Measurements from ENCODE around the gene IRF2. TPM values are rescaled to one million over a fixed set of nuclear protein-coding genes. Genes with fewer than 3 reads are reported as not detected.

The IRF2 gene
- 10 to 100 TPM; 39.3 to 59.8 (median 53.5) TPM for total RNA-seq
- long read RNA-seq, donor 1, transcript IRF2-201 (9 exons, 2,303 nt) = major isoform, 22 of 35 reads
- long read RNA-seq, donor 1, partial matches to known transcripts = 8 of 35 reads
- long read RNA-seq, donor 1, other reads (novel, unspliced or antisense) = 5 of 35 reads
- long read RNA-seq, donor 2, transcript IRF2-201 (9 exons, 2,303 nt) = major isoform, 8 of 19 reads
- long read RNA-seq, donor 2, partial matches to known transcripts = 5 of 19 reads
- long read RNA-seq, donor 2, other reads (novel, unspliced or antisense) = 5 of 19 reads

DNA sequence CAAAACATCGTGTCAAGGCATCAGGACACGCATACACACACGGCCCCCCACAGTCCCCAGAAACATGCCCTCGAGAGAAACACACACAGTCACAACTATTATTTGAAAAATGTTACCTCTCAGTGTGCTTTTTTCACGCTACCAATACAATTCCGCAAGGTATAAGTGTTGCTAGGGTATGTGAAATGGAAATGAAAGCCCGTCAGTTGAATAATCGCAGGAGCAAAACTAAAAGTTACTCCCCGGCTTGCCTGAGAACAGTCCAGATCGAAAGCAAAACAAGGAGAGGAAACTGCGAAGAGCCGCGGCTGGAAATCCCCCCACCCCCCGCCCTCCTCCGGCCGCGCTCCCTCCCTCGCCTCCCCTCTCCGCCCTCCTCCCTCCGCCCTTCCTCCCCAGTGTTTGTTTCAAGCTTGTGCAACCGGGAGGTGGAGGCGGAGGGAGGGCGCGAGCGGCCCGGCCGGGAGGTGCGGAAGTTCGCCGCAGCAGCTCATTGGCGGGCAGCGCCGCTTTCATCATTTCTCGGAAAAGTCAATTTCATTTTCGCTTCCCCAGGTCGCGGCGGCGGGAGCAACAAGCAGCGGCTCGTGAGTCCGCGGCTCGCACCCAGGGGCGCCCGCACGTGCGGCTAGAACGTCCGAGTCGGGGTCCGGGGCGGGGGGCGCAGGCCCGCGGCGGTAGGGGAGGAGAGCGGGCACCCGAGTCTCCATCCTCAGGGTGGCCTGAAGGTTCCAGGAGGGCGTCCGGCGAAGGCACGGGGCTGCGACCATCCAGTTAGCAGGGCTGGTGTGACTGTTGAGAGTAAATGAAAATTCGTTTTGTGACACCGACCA is at the start of gene IRF2:
TSS of gene IRF2 (minus strand) at position 288 of the 833 bp plus-strand sequence. CDS start 45,486 bp downstream, outside the sequence.
- Histone ChIP-seq H3K36me3 (ENCODE audit: low read depth) (peaks cover 4% of the 10 kb centered on the region), H3K4me1 (ENCODE audit: low read depth) (peaks cover 17% of the 10 kb centered on the region), H3K4me3 (peak within 1 kb of the TSS; percentile 91), H3K9me3 (no peaks in the 10 kb centered on the region)
- intact Hi-C loops (cut with DNase I, micrococcal nuclease) = loop anchor here (5.0 to 10.0 kb wide), 2 partner anchors 58 to 60 kb away; no protein-coding TSS in a partner anchor
- ATAC-seq (peak; percentile 85), DNase-seq (peak; percentile 96 to 99 (median 97))
- TF ChIP-seq, protein P1, sequence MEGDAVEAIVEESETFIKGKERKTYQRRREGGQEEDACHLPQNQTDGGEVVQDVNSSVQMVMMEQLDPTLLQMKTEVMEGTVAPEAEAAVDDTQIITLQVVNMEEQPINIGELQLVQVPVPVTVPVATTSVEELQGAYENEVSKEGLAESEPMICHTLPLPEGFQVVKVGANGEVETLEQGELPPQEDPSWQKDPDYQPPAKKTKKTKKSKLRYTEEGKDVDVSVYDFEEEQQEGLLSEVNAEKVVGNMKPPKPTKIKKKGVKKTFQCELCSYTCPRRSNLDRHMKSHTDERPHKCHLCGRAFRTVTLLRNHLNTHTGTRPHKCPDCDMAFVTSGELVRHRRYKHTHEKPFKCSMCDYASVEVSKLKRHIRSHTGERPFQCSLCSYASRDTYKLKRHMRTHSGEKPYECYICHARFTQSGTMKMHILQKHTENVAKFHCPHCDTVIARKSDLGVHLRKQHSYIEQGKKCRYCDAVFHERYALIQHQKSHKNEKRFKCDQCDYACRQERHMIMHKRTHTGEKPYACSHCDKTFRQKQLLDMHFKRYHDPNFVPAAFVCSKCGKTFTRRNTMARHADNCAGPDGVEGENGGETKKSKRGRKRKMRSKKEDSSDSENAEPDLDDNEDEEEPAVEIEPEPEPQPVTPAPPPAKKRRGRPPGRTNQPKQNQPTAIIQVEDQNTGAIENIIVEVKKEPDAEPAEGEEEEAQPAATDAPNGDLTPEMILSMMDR (IDR thresholded peaks at IDR 0.05) = no peak

DNA sequence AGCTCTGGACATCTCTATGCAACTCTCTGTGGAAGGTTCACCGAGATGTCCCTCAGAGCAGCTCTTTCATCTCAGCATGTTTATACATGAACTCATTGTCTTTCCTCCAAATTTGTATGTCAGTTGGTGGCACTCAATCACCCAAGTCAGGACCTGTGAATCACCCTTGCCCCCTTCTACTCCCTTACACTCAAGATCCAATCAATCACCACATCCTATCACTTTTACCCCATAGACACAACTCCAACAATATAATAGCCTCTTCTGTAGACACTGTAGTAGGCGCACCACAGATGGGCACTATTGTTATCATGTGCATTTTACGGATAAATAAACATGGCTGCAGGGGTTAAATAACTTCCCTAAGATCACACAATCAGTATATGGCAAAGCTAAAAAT is 41.3 kb upstream of the IRF2 start:
- TF ChIP-seq, protein P1 (IDR thresholded peaks at IDR 0.05) = no peak
- no peak overlapping the region for H3K4me3 ChIP-seq
- H3K4me1 ChIP-seq (ENCODE audit: low read depth) = no peaks in the 10 kb centered on the region
- DNase-seq (no peak), ATAC-seq (no peak)
- H3K9me3 ChIP-seq = peaks cover 6% of the 10 kb centered on the region
- intact Hi-C loops (cut with DNase I, micrococcal nuclease) = no loop called here
- H3K36me3 ChIP-seq (ENCODE audit: low read depth) = no peaks in the 10 kb centered on the region

- DNase-seq = peak in 1 of 3 donors; percentile 42
- no peaks in the 10 kb centered on the region for H3K4me1 ChIP-seq (ENCODE audit: low read depth)
- intact Hi-C loops (cut with DNase I, micrococcal nuclease) = no loop called here
- peak; percentile 81 for ATAC-seq
- TF ChIP-seq, protein P1 (IDR thresholded peaks at IDR 0.05) = no peak
- peaks cover 8% of the 10 kb centered on the region for H3K9me3 ChIP-seq
- no peak overlapping the region for H3K4me3 ChIP-seq
- no peaks in the 10 kb centered on the region for H3K36me3 ChIP-seq (ENCODE audit: low read depth)
Measured at GRCh38 chr4:184514121-184514988, 40.0 kb upstream of the IRF2 start.

DNA sequence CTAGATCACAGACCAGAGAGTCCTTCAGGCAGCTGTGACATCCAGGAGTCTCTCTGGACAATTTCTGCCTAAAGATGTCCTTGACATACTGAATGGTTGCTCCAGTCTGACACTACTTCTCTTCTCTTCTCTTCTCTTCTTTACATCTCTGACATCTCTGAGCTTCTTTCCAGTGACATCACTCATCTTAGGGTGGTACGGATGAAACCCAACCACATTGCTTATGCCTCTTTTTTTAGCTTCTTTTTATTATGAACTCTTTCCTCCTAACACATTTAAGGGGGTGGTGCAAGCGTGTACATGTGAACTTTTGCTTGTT is 39.4 kb upstream of the IRF2 start:
- H3K4me1 ChIP-seq (ENCODE audit: low read depth) = no peaks in the 10 kb centered on the region
- no peak for ATAC-seq
- H3K4me3 ChIP-seq = no peak overlapping the region
- intact Hi-C loops (cut with DNase I, micrococcal nuclease) = no loop called here
- TF ChIP-seq, protein P1 (IDR thresholded peaks at IDR 0.05) = no peak
- no peak for DNase-seq
- peaks cover 6% of the 10 kb centered on the region for H3K9me3 ChIP-seq
- H3K36me3 ChIP-seq (ENCODE audit: low read depth) = no peaks in the 10 kb centered on the region

GRCh38 chr4:184511156-184511555 is 36.8 kb upstream of the IRF2 start:
- intact Hi-C loops (cut with DNase I, micrococcal nuclease) = no loop called here
- H3K36me3 ChIP-seq (ENCODE audit: low read depth) = no peaks in the 10 kb centered on the region
- ATAC-seq (no peak), DNase-seq (no peak)
- no peak overlapping the region for H3K4me3 ChIP-seq
- TF ChIP-seq, protein P1 (IDR thresholded peaks at IDR 0.05) = no peak
- H3K9me3 ChIP-seq = peaks cover 3% of the 10 kb centered on the region
- no peaks in the 10 kb centered on the region for H3K4me1 ChIP-seq (ENCODE audit: low read depth)
